GM23248 (cell line): ENCODE data around the gene RSAD1.

ENCODE experiments used
- EZH2 ChIP-seq: fragments of 200-600 bp; sonication (generic); IDR thresholded peaks from 2 replicates; pipeline ENCODE4 v1.6.1; 2018; ENCODE audit warnings: antibody characterized with exemption, mild to moderate bottlenecking; ENCODE audit not compliant: insufficient read depth, poor library complexity, severe bottlenecking
- EZH2phosphoT487 ChIP-seq: fragments of 200-600 bp; sonication (generic); IDR thresholded peaks from 2 replicates; pipeline ENCODE4 v1.6.1; 2018; ENCODE audit warnings: antibody characterized with exemption, moderate library complexity, mild to moderate bottlenecking, low read depth; ENCODE audit not compliant: insufficient read depth

- no peak for TF ChIP-seq EZH2
- TF ChIP-seq EZH2phosphoT487: no peak
These were observed 24.8 kb upstream of the RSAD1 start for GRCh38 chr17:50453901-50454300.
